OCI-LY3 (cell line): ENCODE data around the gene LAMC3.

Experiments used
- H2AFZ ChIP-seq: fragments of 200-600, 300-600 bp; shearing (Covaris generic); 2 replicates; pipeline ENCODE4 v1.6.0; 2014; ENCODE audit warnings: antibody characterized with exemption, low read depth, low read length
- H3K27ac ChIP-seq: fragments of 200-600, 300-600 bp; sonication (generic); 2 replicates; pipeline ENCODE4 v1.5.1; 2014; ENCODE audit warnings: mild to moderate bottlenecking, low read length, moderate library complexity, mixed read lengths
- H3K27me3 ChIP-seq: fragments of 200-600, 300-600 bp; sonication (generic); 2 replicates; pipeline ENCODE4 v1.6.1; 2014; ENCODE audit warnings: low read depth, low read length, mixed read lengths
- H3K36me3 ChIP-seq: fragments of 200-600, 300-600 bp; sonication (generic); replicated peaks from 2 replicates; pipeline ENCODE3; 2014; ENCODE audit warnings: low read depth, low read length, mixed read lengths
- H3K4me1 ChIP-seq: fragments of 300-600, 200-600 bp; sonication (generic); 2 replicates; pipeline ENCODE4 v1.6.1; 2014; ENCODE audit warnings: low read length, mixed read lengths
- H3K4me2 ChIP-seq: fragments of 200-600, 300-600 bp; sonication (generic); 2 replicates; pipeline ENCODE4 v1.6.1; 2014; ENCODE audit warnings: low read length, mixed read lengths
- H3K4me3 ChIP-seq: fragments of 300-600, 200-600 bp; sonication (generic); 2 replicates; pipeline ENCODE4 v1.5.1; 2014; ENCODE audit warnings: antibody characterized with exemption, mild to moderate bottlenecking, low read length, moderate library complexity
- H3K79me2 ChIP-seq: fragments of 300-600, 200-600 bp; shearing (Covaris generic); 2 replicates; pipeline ENCODE4 v1.6.1; 2014; ENCODE audit warnings: mild to moderate bottlenecking, low read length, mixed read lengths
- H3K9ac ChIP-seq: fragments of 300-600, 200-600 bp; shearing (Covaris generic); 2 replicates; pipeline ENCODE4 v1.6.0; 2014; ENCODE audit warnings: mild to moderate bottlenecking, low read length, moderate library complexity
- H3K9me3 ChIP-seq: fragments of 200-600, 300-600 bp; shearing (Covaris generic); 2 replicates; pipeline ENCODE4 v1.6.1; 2014; ENCODE audit warnings: low read length, mixed read lengths; ENCODE audit not compliant: insufficient read depth
- H4K20me1 ChIP-seq: fragments of 200-600, 300-600 bp; sonication (generic); 2 replicates; pipeline ENCODE4 v1.6.1; 2016; ENCODE audit warnings: low read length, mixed read lengths; ENCODE audit not compliant: insufficient read depth
- EZH2phosphoT487 ChIP-seq: fragments of 200-600 bp; shearing (Covaris generic); IDR thresholded peaks from 2 replicates; pipeline ENCODE4 v1.6.1; 2018; ENCODE audit warnings: antibody characterized with exemption, mixed run types, low read depth
- TF ChIP-seq, protein P1 (sequence below): fragments of 200-600, 300-600 bp; sonication (generic); IDR thresholded peaks from 2 replicates; pipeline ENCODE4 v1.5.1; 2014; ENCODE audit warnings: antibody characterized with exemption, low read length, low read depth

The LAMC3 gene

GRCh38 chr9:131020862-131021261 lies 11.9 kb downstream of the LAMC3 start:
- Histone ChIP-seq H3K27me3 (peaks cover 25% of the 10 kb centered on the region), H2AFZ (no peak overlapping the region), H3K4me3 (no peak overlapping the region), H4K20me1 (no peaks in the 10 kb centered on the region), H3K4me1 (no peaks in the 10 kb centered on the region), H3K9me3 (no peaks in the 10 kb centered on the region), H3K4me2 (no peak overlapping the region), H3K79me2 (no peaks in the 10 kb centered on the region), H3K9ac (no peak overlapping the region), H3K36me3 (no peaks in the 10 kb centered on the region), H3K27ac (no peak overlapping the region)
- TF ChIP-seq, protein P1, sequence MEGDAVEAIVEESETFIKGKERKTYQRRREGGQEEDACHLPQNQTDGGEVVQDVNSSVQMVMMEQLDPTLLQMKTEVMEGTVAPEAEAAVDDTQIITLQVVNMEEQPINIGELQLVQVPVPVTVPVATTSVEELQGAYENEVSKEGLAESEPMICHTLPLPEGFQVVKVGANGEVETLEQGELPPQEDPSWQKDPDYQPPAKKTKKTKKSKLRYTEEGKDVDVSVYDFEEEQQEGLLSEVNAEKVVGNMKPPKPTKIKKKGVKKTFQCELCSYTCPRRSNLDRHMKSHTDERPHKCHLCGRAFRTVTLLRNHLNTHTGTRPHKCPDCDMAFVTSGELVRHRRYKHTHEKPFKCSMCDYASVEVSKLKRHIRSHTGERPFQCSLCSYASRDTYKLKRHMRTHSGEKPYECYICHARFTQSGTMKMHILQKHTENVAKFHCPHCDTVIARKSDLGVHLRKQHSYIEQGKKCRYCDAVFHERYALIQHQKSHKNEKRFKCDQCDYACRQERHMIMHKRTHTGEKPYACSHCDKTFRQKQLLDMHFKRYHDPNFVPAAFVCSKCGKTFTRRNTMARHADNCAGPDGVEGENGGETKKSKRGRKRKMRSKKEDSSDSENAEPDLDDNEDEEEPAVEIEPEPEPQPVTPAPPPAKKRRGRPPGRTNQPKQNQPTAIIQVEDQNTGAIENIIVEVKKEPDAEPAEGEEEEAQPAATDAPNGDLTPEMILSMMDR: no peak
- no peak for TF ChIP-seq EZH2phosphoT487

GRCh38 chr9:131021785-131022184 lies 12.8 kb downstream of the LAMC3 start:
- Histone ChIP-seq H3K36me3 (no peaks in the 10 kb centered on the region), H3K4me2 (no peak overlapping the region), H3K27me3 (peaks cover 25% of the 10 kb centered on the region), H3K4me1 (no peaks in the 10 kb centered on the region), H3K4me3 (no peak overlapping the region), H3K79me2 (no peaks in the 10 kb centered on the region), H4K20me1 (no peaks in the 10 kb centered on the region), H3K27ac (no peak overlapping the region), H2AFZ (no peak overlapping the region), H3K9me3 (no peaks in the 10 kb centered on the region), H3K9ac (no peak overlapping the region)
- TF ChIP-seq, protein P1: no peak
- no peak for TF ChIP-seq EZH2phosphoT487

DNA sequence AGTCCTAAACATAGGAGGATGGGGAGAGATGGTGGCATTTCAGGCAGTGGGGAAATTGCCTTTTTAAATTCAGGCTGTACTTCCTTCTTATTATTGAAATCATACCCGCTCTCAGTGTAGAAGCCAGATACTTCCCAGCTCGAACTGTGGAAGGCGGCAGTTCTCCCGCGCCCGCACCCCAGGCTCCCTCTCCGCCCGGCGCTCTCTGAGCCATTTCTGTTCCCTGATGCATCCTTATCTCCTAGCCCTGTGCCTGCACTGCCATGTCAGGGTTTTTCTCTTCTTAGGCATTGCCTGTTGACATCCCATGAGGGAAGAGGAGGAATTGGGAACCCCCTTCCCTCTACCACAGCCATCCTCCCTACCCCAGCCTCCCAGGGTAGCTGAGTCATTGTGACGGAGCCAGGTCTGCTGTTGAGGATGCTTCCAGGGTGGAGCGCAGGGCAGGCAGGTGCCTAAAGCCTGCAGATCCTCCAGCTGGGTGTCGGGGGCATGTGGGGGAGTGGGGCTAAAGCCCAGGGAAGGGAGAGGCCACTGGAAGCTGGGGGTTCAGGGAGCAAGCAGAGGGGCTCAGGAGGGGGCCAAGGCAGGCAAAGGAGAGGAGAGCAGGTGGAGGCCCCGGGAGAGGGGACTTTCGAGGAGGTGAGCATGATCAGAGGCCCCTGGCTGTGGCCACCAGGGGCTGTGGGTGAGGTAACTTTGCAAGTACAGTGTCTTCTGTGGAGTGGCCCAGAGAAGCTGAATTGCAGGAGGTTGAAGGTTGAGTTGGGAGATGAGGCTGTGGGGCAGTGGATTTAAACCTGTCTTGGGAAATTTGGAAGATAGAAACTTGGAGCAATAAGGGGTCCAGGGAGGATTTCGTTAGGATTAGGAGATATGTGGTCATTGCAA lies 16.2 kb downstream of the LAMC3 start:
- no peaks in the 10 kb centered on the region for H3K36me3 ChIP-seq
- no peak overlapping the region for H2AFZ ChIP-seq
- H3K9me3 ChIP-seq: no peaks in the 10 kb centered on the region
- H3K27me3 ChIP-seq: peaks cover 24% of the 10 kb centered on the region
- no peak overlapping the region for H3K4me2 ChIP-seq
- H3K79me2 ChIP-seq: no peaks in the 10 kb centered on the region
- TF ChIP-seq, protein P1: no peak
- no peak for TF ChIP-seq EZH2phosphoT487
- no peak overlapping the region for H3K4me3 ChIP-seq
- no peaks in the 10 kb centered on the region for H3K4me1 ChIP-seq
- no peaks in the 10 kb centered on the region for H4K20me1 ChIP-seq
- no peak overlapping the region for H3K27ac ChIP-seq
- H3K9ac ChIP-seq: no peak overlapping the region

DNA sequence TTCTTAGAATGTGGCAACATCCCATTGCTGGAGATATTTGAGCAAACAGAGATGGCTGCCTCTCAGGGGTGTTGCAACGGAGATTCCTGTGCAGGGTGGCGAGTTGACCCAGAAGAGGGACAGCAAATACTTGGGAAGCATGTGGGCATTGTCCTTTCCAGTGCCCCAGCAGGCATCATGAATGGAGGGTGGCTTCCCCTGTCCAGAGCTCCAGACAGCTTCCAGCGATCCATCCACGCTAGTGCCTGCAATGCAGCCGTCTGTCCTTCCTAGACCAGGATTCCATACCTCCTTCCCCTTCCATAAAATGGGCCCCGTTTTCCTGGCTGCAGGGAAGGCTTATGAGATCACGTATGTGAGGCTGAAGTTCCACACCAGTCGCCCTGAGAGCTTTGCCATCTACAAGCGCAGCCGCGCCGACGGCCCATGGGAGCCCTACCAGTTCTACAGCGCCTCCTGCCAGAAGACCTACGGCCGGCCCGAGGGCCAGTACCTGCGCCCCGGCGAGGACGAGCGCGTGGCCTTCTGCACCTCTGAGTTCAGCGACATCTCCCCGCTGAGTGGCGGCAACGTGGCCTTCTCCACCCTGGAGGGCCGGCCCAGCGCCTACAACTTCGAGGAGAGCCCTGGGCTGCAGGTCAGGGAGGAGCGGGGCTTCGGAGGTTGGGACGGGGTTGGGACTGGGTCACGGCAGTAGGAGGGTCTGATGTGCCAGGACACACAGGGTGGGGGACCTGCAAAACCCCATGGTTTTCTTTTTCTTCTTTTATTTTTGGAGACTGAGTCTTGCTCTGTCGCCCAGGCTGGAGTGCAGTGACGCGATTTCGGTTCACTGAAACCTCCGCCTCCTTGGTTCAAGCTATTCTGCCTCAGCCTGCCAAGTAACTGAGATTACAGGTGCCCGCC lies 17.2 kb downstream of the LAMC3 start:
- H3K4me3 ChIP-seq: no peak overlapping the region
- H3K79me2 ChIP-seq: no peaks in the 10 kb centered on the region
- peaks cover 2% of the 10 kb centered on the region; the same call in 1 of the 2 replicates for H3K4me1 ChIP-seq
- H3K36me3 ChIP-seq: no peaks in the 10 kb centered on the region
- H3K27ac ChIP-seq: no peak overlapping the region
- H3K4me2 ChIP-seq: no peak overlapping the region
- H3K27me3 ChIP-seq: peaks cover 14% of the 10 kb centered on the region
- no peaks in the 10 kb centered on the region for H3K9me3 ChIP-seq
- H4K20me1 ChIP-seq: no peaks in the 10 kb centered on the region
- no peak overlapping the region for H3K9ac ChIP-seq
- H2AFZ ChIP-seq: no peak overlapping the region
- TF ChIP-seq EZH2phosphoT487: no peak
- TF ChIP-seq, protein P1: no peak
